Femur (tissue), 1 donor: ENCODE measurements around the gene PIGS.

ENCODE experiments used
- DNase-seq: peaks from one replicate; pipeline ENCODE4 v3.0.0-alpha.2; 2017

PIGS gene

GRCh38 chr17:28549236-28550132 is 21.8 kb downstream of the PIGS start:
- DNase-seq: no peak

GRCh38 chr17:28548417-28549130 is 22.8 kb downstream of the PIGS start:
- DNase-seq: no peak

GRCh38 chr17:28547623-28548416 is 23.5 kb downstream of the PIGS start:
- DNase-seq: peak; percentile 72

GRCh38 chr17:28547096-28547622 is 24.2 kb downstream of the PIGS start:
- no peak for DNase-seq

GRCh38 chr17:28545787-28546415 is 25.4 kb downstream of the PIGS start:
- DNase-seq: no peak

GRCh38 chr17:28545141-28545503 is 26.2 kb downstream of the PIGS start:
- no peak for DNase-seq

- DNase-seq: no peak
These were observed 26.8 kb downstream of the PIGS start for GRCh38 chr17:28544402-28545140.

- DNase-seq: no peak
These were observed 29.9 kb downstream of the PIGS start for GRCh38 chr17:28541439-28541838.

GRCh38 chr17:28540231-28540630 is 31.1 kb downstream of the PIGS start:
- DNase-seq: no peak

GRCh38 chr17:28538296-28538895 is 32.9 kb downstream of the PIGS start:
- no peak for DNase-seq

- DNase-seq: no peak
These were observed 34.1 kb downstream of the PIGS start for GRCh38 chr17:28537219-28537610.

GRCh38 chr17:28536532-28537218 is 34.6 kb downstream of the PIGS start:
- DNase-seq: no peak

GRCh38 chr17:28534740-28535375 is 36.5 kb downstream of the PIGS start:
- no peak for DNase-seq

GRCh38 chr17:28533091-28533807 is 38.1 kb downstream of the PIGS start:
- no peak for DNase-seq

- no peak for DNase-seq
These were observed 39.0 kb downstream of the PIGS start for GRCh38 chr17:28532050-28532960.

- DNase-seq: no peak
These were observed 40.4 kb downstream of the PIGS start for GRCh38 chr17:28530926-28531325.

- no peak for DNase-seq
These were observed 41.1 kb downstream of the PIGS start for GRCh38 chr17:28530250-28530649.

- DNase-seq: no peak
These were observed 42.3 kb downstream of the PIGS start for GRCh38 chr17:28529013-28529400.
